Amniotic stem cell (primary cell): ENCODE results near the gene SEMA4G.

ENCODE experiments used
- DNase-seq: peaks from one replicate; lab custom pipeline; 2025; lab: John Stamatoyannopoulos, UW

Gene SEMA4G

GRCh38 chr10:100969187-100970075 is at the start of gene SEMA4G:
SEMA4G (plus strand) TSS chr10:100969504; CDS start chr10:100972913, 3,409 bp downstream.
- no peak for DNase-seq

GRCh38 chr10:100923580-100923979 is 45.7 kb upstream of the SEMA4G start:
- DNase-seq = no peak

- no peak for DNase-seq
These were observed 42.0 kb upstream of the SEMA4G start for GRCh38 chr10:100927266-100927665.

DNA sequence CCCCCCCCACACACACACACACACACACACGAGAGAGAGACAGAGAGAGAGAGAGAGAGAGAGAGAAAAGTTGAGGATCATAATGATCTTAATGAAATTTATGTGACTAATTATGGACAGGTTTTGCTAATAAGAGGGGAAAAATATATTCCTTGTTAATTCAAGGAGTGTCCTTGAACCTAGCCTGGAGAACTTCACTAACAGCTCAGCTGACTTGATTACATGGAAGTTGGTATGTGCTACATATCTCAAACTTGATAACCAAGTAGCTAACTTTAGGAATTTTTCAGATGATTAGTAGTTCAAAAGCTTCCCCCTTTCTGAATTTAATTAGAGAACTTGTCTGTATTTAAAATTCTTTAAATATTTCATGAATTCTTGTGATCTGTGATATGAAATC is 41.3 kb upstream of the SEMA4G start:
- DNase-seq = no peak

DNA sequence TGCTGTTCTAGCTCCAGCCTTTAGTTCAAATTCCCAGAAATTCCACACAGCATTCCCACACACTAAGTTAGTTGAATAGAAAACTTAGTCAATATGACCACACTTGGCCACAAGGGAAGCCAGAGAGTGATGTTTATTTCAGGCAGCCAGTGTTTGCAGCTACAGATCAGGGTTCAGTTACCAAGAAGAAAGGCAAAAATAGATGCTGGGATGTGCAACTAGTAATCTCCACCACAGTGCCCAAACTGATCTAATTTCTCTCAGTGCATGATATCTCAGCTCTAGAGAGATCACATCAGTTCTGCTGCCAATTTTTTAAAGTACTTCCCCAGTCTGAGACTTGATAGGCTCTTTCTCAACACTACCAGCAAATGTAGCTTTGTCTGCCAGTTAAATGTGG is 38.9 kb upstream of the SEMA4G start:
- no peak for DNase-seq

DNA sequence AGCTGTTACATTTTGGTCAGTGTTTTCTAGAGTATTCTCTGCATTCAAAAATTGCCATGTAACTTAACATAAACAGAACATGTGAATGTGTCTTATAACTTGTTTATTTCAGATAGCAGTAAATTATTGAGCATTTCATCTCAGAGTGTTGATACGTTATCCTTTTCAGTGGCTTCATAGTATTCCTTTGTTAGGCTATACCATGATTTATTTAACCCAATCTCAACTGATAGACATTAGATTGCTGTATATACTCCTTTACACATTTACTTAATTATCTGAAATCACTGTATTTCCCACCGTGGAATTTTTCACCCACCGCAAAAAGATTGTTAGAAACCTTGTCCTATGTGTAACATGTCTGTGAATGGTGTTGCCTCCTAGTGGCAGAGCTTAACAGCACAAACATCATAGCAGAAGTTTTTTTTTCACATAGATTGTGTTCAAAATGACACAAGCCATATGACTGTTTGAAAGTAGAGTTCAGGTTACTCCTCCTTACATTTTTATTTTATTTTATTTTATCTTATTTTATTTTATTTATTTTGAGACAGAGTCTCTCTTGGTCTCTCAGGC is 35.1 kb upstream of the SEMA4G start:
- no peak for DNase-seq

DNA sequence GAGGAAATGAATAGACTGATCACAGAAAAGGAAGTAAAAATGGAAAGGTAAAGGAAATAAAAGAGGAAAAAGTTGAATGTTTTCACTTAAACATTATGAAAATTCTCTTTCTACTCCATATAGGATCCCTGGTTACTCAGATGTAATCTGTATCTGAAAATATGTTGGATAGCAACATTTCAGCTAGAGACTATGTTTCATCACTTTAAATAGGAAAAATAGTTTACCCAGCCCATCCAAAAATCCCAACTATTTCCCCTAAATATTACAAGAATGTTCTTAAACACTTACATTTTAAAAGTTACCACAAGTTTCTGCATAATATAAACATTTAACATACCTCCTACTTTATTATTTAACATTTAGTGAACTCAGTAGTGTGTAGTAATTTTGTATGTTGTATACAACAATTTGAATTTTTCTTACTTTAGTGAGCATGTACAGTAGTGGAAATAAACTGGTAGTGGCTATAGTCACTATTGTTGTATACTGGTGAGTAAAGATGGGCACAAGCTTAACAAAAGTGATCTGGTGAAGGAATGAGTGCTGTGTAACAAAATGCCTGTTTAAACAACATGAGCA is 29.4 kb upstream of the SEMA4G start:
- no peak for DNase-seq

- DNase-seq = no peak
These were observed 27.1 kb upstream of the SEMA4G start for GRCh38 chr10:100942229-100942628.

- no peak for DNase-seq
These were observed 25.8 kb upstream of the SEMA4G start for GRCh38 chr10:100943508-100943907.

DNA sequence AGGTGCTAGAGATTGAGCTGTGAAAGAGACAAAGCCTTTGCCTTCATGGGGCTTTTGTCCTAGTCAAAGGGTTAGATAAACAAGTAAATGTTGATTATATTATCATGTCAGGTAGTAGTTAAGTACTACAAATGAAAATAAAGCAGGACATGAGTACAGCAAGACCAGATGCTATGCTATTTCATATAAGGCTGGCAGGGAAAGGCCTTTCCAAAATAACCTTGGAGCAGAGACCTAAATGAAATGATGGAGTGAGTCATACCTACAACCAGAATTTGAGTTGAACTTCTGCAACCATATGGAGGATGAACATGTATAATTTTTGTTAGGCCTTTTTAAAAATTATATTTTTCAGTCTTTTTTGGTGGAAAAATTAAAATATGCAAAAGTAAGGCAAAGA is 23.6 kb upstream of the SEMA4G start:
- DNase-seq = no peak

- DNase-seq = no peak
These were observed 20.4 kb upstream of the SEMA4G start for GRCh38 chr10:100948916-100949315.

GRCh38 chr10:100960251-100960650 is 9.1 kb upstream of the SEMA4G start:
- no peak for DNase-seq

DNA sequence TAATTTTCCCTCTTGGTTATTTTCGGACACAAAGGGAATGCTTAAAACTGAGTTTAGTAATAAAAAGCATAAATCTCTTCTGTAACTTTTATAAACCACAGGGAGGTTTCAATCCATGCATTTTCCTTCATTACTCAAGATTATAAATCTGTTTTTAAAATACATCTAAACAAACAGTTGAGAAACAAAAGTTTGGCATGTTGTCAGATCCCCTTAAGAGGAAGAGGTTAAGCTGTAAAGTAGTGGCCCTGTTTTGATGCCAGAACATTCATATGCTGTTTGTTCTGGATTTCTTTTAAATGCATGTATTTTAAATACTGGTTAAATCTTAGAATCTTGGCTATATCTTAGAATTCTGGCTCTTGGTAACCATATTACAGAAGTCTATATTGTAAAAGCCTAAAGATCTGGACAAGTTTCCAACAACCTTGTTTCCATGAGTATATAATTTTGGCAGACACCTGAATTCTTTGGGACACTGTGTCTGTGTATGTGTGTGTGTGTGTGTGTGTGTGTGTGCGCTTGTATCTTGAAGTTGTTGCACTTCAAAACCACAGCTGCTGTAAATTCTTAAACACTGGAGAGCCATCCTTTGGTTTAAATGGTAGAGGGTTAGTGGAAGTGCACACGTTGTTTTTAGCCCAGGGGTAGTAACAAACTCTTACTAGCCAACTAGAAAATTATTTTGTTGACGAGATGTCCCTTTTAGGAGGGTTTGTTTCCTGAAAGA is 6.8 kb upstream of the SEMA4G start:
- DNase-seq = no peak

GRCh38 chr10:100963826-100964225 is 5.5 kb upstream of the SEMA4G start:
- DNase-seq = no peak

DNA sequence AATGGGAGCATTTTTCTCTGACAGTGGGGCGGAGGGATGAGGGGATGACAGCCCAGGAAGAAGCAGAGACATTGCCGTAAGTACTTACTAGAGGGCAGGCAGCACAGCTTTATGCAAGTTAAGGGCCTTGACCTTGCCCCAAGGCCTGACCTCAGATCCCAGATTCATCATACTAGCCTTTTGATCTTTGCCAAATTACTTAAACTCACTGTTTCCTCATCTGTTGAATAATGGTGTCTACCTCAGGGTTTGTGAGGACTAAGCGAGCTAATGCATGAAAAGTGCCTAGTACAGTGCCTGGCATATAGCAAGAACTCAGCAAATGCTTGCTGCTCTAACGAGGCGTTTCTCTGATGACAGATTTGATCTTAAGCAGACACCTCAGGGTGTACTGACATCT is 3.5 kb upstream of the SEMA4G start:
- no peak for DNase-seq

DNA sequence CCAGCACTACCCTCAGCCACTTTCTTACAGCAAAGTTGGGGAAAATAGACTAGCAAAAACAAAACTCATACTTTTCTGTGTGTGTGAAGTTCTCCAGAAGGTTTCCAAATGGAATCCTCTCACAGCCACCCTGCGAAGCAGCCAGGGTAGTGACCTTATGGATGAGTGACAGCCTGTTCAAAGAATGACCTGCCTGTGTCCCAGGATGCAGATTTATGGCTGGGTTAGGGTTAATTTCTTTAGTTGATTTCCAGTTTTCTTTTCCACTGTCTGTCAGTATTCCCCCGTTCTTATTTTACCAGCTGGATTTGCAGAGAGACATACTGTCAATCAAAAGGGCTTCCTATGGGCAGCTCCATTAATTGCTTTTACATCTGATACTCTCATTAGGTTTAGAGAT is 2.4 kb upstream of the SEMA4G start:
- no peak for DNase-seq

DNA sequence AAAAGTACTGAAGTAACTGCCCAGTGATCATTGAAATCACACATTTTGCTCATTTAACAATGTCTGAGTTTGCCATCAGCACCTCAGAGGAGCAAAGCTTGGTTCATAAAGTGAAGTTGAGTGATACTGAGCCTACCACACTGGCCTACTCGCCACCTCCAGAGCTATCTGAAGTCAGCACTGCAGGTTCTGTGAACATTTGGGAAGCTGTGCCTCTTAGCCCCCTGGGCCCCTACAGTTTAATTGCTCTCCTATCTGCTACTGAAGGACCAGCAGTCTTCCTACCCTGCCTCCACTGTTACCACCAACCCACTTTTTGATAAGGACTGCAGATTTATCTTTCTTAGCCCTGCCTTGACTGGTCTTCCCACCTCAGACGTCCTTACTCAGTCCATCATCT is 2.0 kb upstream of the SEMA4G start:
- no peak for DNase-seq

GRCh38 chr10:100968062-100968736 is 1.1 kb upstream of the SEMA4G start:
- DNase-seq = no peak

DNA sequence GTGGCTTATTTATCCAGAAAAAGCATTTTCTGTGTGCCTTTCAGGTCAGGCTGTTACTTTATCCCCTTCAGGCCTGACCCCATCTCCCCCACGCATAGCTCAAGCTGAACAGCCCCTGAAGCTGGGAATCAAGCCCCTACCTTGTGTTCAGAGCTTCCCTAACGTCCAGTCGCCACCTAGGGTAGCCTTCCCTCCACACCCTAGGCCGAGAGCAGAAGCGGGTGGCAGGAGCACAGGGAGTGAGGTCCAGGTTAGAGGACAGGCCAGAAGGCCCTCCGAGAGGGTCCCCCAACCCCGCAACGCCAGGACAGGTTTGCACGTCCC is 479 bp upstream of the SEMA4G start:
- DNase-seq = no peak

DNA sequence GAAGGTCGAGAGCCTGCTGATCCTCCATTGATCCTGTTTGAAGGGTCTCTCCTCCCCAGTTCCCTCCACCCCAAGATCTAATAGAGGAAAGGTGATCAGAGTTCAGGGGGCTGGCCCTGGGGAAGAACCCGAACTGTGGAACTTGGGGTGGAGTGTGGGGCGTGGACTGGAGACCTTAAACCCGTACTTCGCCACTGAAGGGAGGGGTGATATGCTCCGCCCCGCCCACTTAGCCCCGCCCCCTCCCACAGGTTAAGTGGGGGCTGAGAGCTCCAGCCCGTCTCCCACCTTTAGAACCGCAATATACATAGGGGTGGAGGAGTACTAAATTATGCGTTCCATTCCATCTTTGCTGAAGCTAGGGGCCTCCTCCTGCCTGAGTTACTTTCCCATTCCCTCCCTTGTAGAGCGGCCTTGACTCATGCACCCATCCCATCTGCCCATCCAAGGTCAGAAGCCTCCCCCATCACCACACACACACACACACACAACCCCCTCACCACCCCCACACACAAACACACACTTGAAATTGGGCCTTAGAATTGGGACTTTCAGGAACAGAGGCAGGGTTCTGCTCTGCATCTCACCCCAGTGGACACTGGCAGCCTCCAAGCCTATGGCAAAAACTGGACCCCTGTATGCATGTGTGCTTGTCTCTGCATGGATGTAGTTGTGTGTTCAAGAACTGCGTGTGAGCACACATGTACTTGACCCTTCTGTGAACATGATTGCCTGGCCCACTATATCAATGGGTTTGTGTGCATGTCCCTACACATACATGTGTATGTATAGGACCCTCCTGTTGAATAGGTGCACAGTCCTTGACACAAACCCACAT is 991 bp downstream of the SEMA4G start:
- DNase-seq = no peak
